OCI-LY3 (cell line): ENCODE results near the gene SOX5.

Experiments
- H2AFZ ChIP-seq: fragments of 200-600, 300-600 bp; shearing (Covaris generic); 2 replicates; pipeline ENCODE4 v1.6.0; 2014; ENCODE audit warnings: antibody characterized with exemption, low read depth, low read length
- H3K27ac ChIP-seq: fragments of 200-600, 300-600 bp; sonication (generic); 2 replicates; pipeline ENCODE4 v1.5.1; 2014; ENCODE audit warnings: mild to moderate bottlenecking, low read length, moderate library complexity, mixed read lengths
- H3K27me3 ChIP-seq: fragments of 200-600, 300-600 bp; sonication (generic); 2 replicates; pipeline ENCODE4 v1.6.1; 2014; ENCODE audit warnings: low read depth, low read length, mixed read lengths
- H3K36me3 ChIP-seq: fragments of 200-600, 300-600 bp; sonication (generic); replicated peaks from 2 replicates; pipeline ENCODE3; 2014; ENCODE audit warnings: low read depth, low read length, mixed read lengths
- H3K4me1 ChIP-seq: fragments of 300-600, 200-600 bp; sonication (generic); 2 replicates; pipeline ENCODE4 v1.6.1; 2014; ENCODE audit warnings: low read length, mixed read lengths
- H3K4me2 ChIP-seq: fragments of 200-600, 300-600 bp; sonication (generic); 2 replicates; pipeline ENCODE4 v1.6.1; 2014; ENCODE audit warnings: low read length, mixed read lengths
- H3K4me3 ChIP-seq: fragments of 300-600, 200-600 bp; sonication (generic); 2 replicates; pipeline ENCODE4 v1.5.1; 2014; ENCODE audit warnings: antibody characterized with exemption, mild to moderate bottlenecking, low read length, moderate library complexity
- H3K79me2 ChIP-seq: fragments of 300-600, 200-600 bp; shearing (Covaris generic); 2 replicates; pipeline ENCODE4 v1.6.1; 2014; ENCODE audit warnings: mild to moderate bottlenecking, low read length, mixed read lengths
- H3K9ac ChIP-seq: fragments of 300-600, 200-600 bp; shearing (Covaris generic); 2 replicates; pipeline ENCODE4 v1.6.0; 2014; ENCODE audit warnings: mild to moderate bottlenecking, low read length, moderate library complexity
- H3K9me3 ChIP-seq: fragments of 200-600, 300-600 bp; shearing (Covaris generic); 2 replicates; pipeline ENCODE4 v1.6.1; 2014; ENCODE audit warnings: low read length, mixed read lengths; ENCODE audit not compliant: insufficient read depth
- H4K20me1 ChIP-seq: fragments of 200-600, 300-600 bp; sonication (generic); 2 replicates; pipeline ENCODE4 v1.6.1; 2016; ENCODE audit warnings: low read length, mixed read lengths; ENCODE audit not compliant: insufficient read depth
- EZH2phosphoT487 ChIP-seq: fragments of 200-600 bp; shearing (Covaris generic); IDR thresholded peaks from 2 replicates; pipeline ENCODE4 v1.6.1; 2018; ENCODE audit warnings: antibody characterized with exemption, mixed run types, low read depth
- TF ChIP-seq, protein P1 (sequence below): fragments of 200-600, 300-600 bp; sonication (generic); IDR thresholded peaks from 2 replicates; pipeline ENCODE4 v1.5.1; 2014; ENCODE audit warnings: antibody characterized with exemption, low read length, low read depth

The SOX5 gene

DNA sequence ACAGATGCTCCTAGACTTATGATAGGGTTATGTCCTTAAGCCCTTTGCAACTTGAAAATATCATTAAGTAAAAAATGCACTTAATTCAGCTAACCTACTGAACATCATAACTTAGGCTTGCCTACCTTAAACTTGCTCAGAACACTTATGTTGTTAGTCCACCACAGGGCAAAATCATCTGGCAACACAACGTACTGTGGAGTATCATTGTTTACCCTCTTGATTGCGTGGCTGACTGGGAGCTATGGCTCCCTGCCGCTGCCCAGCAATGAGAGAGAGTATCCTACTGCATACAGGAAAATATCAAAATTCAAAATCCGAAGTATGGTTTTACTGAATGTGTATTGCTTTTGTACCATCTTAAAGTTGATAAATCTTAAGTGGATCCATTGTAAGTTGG lies 105.5 kb downstream of the SOX5 start:
- TF ChIP-seq, protein P1, sequence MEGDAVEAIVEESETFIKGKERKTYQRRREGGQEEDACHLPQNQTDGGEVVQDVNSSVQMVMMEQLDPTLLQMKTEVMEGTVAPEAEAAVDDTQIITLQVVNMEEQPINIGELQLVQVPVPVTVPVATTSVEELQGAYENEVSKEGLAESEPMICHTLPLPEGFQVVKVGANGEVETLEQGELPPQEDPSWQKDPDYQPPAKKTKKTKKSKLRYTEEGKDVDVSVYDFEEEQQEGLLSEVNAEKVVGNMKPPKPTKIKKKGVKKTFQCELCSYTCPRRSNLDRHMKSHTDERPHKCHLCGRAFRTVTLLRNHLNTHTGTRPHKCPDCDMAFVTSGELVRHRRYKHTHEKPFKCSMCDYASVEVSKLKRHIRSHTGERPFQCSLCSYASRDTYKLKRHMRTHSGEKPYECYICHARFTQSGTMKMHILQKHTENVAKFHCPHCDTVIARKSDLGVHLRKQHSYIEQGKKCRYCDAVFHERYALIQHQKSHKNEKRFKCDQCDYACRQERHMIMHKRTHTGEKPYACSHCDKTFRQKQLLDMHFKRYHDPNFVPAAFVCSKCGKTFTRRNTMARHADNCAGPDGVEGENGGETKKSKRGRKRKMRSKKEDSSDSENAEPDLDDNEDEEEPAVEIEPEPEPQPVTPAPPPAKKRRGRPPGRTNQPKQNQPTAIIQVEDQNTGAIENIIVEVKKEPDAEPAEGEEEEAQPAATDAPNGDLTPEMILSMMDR, result no peak
- no peak for TF ChIP-seq EZH2phosphoT487
- peaks cover 22% of the 10 kb centered on the region for H4K20me1 ChIP-seq

DNA sequence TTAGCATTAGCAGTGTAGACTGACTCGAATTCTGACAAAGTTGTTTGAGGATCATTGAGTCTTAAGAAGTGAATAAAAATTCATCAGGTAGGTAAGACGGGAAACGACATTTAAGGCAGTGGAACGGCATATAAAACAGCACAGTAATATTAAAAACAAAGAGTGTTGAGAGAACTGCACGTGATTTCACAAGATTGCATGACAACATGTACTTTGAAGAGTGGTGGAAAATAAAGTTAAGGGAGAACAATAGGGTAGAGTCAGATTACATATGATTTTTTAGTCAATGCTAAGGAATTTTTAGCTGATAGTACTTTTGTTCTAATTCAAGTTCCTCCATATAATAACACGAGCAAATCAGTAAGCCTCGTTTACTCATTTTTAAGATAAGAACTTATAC lies 115.4 kb downstream of the SOX5 start:
- Histone ChIP-seq H3K27ac (no peak overlapping the region), H3K4me2 (no peak overlapping the region), H3K9me3 (no peaks in the 10 kb centered on the region), H3K27me3 (no peaks in the 10 kb centered on the region), H4K20me1 (peaks cover 36% of the 10 kb centered on the region), H3K79me2 (peaks cover 1% of the 10 kb centered on the region; the same call in 1 of the 2 replicates), H3K9ac (no peak overlapping the region), H3K4me3 (no peak overlapping the region), H3K4me1 (peaks cover 12% of the 10 kb centered on the region), H3K36me3 (peaks cover 4% of the 10 kb centered on the region), H2AFZ (no peak overlapping the region)
- TF ChIP-seq, protein P1, result no peak

More for the DNA sequence above, 105.5 kb downstream of the SOX5 start:
- Histone ChIP-seq H3K79me2 (no peaks in the 10 kb centered on the region), H3K27ac (no peak overlapping the region), H3K4me1 (no peaks in the 10 kb centered on the region), H3K36me3 (peaks cover 26% of the 10 kb centered on the region), H3K27me3 (no peaks in the 10 kb centered on the region), H3K9me3 (no peaks in the 10 kb centered on the region), H3K4me2 (no peak overlapping the region), H3K9ac (no peak overlapping the region), H2AFZ (no peak overlapping the region), H3K4me3 (no peak overlapping the region)

DNA sequence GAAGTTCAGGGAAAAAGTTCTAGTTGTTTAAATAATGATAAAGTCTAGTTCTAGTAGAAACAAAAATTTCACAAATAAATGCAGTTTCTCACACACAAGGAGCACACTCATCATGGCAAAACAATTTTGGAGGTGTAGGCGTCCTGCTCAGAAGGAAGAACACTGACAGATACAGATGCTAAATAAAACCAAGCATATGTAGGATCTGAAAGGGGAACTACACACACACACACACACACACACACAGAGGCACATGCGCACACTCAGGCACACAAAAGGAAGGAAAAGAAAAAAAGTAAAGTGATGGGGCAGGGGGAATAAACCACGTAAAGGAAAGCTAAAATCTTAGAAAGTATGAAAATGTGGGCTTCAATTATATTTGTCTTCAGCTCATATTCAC lies 117.7 kb downstream of the SOX5 start:
- no peak overlapping the region for H2AFZ ChIP-seq
- peaks cover 40% of the 10 kb centered on the region for H4K20me1 ChIP-seq
- H3K9ac ChIP-seq, result no peak overlapping the region
- TF ChIP-seq EZH2phosphoT487, result no peak
- TF ChIP-seq, protein P1, result no peak
- peaks cover 5% of the 10 kb centered on the region for H3K79me2 ChIP-seq
- peaks cover 8% of the 10 kb centered on the region for H3K36me3 ChIP-seq
- H3K4me1 ChIP-seq, result peaks cover 12% of the 10 kb centered on the region
- peak overlapping the region; percentile 6; the same call in 1 of the 2 replicates for H3K4me2 ChIP-seq
- no peaks in the 10 kb centered on the region for H3K27me3 ChIP-seq
- peak overlapping the region; percentile 25; the same call in 1 of the 2 replicates for H3K27ac ChIP-seq
- no peaks in the 10 kb centered on the region for H3K9me3 ChIP-seq
- no peak overlapping the region for H3K4me3 ChIP-seq

DNA sequence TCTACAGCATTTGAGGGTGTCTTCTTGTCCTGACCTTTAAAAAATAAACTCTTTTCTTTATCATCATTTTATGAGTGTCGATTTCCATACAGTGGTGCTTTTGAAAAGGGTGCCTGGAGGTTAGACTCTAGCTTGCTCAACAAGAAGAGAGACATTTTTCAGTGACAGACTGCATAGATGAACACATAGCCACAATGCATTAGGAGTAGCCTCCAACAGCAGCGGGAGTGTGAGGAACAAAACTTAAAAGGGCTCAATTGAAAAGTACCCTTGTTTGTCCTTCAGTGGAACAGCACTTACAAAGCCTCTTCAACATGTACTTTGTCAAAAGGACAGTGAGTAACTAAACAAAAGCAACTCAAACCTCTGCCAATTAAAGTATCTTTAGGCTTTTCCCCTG lies 119.3 kb downstream of the SOX5 start:
- Histone ChIP-seq H4K20me1 (peaks cover 44% of the 10 kb centered on the region), H3K9ac (no peak overlapping the region), H3K4me1 (peaks cover 12% of the 10 kb centered on the region), H3K27ac (no peak overlapping the region), H3K9me3 (no peaks in the 10 kb centered on the region), H2AFZ (no peak overlapping the region), H3K79me2 (peaks cover 11% of the 10 kb centered on the region), H3K36me3 (peaks cover 11% of the 10 kb centered on the region), H3K4me3 (no peak overlapping the region), H3K4me2 (no peak overlapping the region), H3K27me3 (no peaks in the 10 kb centered on the region)
- TF ChIP-seq EZH2phosphoT487, result no peak
- TF ChIP-seq, protein P1, result no peak
